Cardiac muscle cell (in vitro differentiated cells and primary cell): Measurements from ENCODE around the gene DHRSX. TPM values are rescaled to one million over a fixed set of nuclear protein-coding genes. Genes with fewer than 3 reads are reported as not detected.
"Not testable (repeated sequence)": the region's sequence is repeated elsewhere in the genome, so short reads cannot be mapped to it uniquely, and the experiment has no call there.

ENCODE experiments used
- DNase-seq, 2 donors: peaks; one replicate each; pipeline versions ENCODE4 v3.0.0 to v3.0.0-alpha.2; 2010 to 2017; ENCODE audit warnings: low read depth in 1 of 2, low spot score in 1 of 2
- H3K27ac ChIP-seq: fragments of 200-600 bp; sonication (generic); 2 replicates; pipeline ENCODE4 v1.5.1; 2016
- H3K27me3 ChIP-seq: fragments of 200-600 bp; sonication (generic); 2 replicates; pipeline ENCODE4 v1.6.0; 2016; ENCODE audit warnings: control low read depth
- H3K36me3 ChIP-seq: fragments of 200-600 bp; sonication (generic); 2 replicates; pipeline ENCODE4 v1.5.1; 2016; ENCODE audit warnings: control low read depth
- H3K4me1 ChIP-seq: fragments of 200-600 bp; sonication (generic); 2 replicates; pipeline ENCODE4 v1.8.1; 2017; ENCODE audit warnings: low read depth, mild to moderate bottlenecking, mixed run types
- H3K4me3 ChIP-seq: fragments of 200-600 bp; sonication (generic); 2 replicates; pipeline ENCODE4 v1.5.1; 2016; ENCODE audit warnings: mild to moderate bottlenecking
- H3K9me3 ChIP-seq: fragments of 200-600 bp; sonication (generic); 2 replicates; pipeline ENCODE4 v1.5.1; 2017; ENCODE audit warnings: low read depth, mild to moderate bottlenecking, control low read depth
- polyA plus RNA-seq: library from polyadenylated mRNA; unstranded; fragments of >200 nt; fragmentation: Nextera tagmentation; extraction: Ambion mirVana; gene quantifications from 2 replicates; pipeline ENCODE4 v1.2.1, GENCODE V29; 2016
- total RNA-seq: library from RNA; depleted of rRNA; stranded (reverse); fragments of >200 nt; gene quantifications from 2 replicates; pipeline ENCODE4 v1.2.3, GENCODE V29; 2016
- TF ChIP-seq, protein P1 (sequence below): IDR thresholded peaks from 2 replicates; pipeline ENCODE4 v1.5.1; 2012; ENCODE audit warnings: low read depth, mild to moderate bottlenecking, low read length

DHRSX gene
- total and polyA plus RNA-seq, 2 experiments from 2014 or later = 20.4 to 33.4 TPM

DNA sequence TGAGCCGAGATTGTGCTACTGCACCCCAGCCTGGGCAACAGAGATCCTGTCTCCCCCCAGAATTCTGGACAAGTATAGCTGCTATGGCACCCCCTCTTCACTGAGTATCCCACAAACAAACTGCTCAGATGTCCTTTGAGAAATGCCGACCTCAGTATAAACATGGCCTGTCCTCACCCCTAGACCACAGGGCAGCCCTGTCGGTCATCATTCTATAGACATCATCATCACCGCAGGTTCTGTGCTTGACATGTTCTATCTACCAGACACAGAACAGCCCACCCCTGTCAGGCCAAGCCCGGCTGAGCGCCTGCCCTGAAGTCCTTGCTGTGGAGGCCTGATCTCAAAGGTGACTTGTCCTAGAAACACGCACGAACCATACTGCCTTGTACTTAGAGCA, 232.9 kb downstream of the DHRSX start:
- Histone ChIP-seq H3K9me3 (no peaks in the 10 kb centered on the region), H3K27ac (peak overlapping the region; percentile 42), H3K4me1 (peaks cover 10% of the 10 kb centered on the region), H3K27me3 (no peaks in the 10 kb centered on the region), H3K4me3 (no peak overlapping the region), H3K36me3 (no peaks in the 10 kb centered on the region)
- TF ChIP-seq, protein P1, sequence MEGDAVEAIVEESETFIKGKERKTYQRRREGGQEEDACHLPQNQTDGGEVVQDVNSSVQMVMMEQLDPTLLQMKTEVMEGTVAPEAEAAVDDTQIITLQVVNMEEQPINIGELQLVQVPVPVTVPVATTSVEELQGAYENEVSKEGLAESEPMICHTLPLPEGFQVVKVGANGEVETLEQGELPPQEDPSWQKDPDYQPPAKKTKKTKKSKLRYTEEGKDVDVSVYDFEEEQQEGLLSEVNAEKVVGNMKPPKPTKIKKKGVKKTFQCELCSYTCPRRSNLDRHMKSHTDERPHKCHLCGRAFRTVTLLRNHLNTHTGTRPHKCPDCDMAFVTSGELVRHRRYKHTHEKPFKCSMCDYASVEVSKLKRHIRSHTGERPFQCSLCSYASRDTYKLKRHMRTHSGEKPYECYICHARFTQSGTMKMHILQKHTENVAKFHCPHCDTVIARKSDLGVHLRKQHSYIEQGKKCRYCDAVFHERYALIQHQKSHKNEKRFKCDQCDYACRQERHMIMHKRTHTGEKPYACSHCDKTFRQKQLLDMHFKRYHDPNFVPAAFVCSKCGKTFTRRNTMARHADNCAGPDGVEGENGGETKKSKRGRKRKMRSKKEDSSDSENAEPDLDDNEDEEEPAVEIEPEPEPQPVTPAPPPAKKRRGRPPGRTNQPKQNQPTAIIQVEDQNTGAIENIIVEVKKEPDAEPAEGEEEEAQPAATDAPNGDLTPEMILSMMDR = no peak
- DNase-seq = peak in 1 of 2 donors; percentile 49

DNA sequence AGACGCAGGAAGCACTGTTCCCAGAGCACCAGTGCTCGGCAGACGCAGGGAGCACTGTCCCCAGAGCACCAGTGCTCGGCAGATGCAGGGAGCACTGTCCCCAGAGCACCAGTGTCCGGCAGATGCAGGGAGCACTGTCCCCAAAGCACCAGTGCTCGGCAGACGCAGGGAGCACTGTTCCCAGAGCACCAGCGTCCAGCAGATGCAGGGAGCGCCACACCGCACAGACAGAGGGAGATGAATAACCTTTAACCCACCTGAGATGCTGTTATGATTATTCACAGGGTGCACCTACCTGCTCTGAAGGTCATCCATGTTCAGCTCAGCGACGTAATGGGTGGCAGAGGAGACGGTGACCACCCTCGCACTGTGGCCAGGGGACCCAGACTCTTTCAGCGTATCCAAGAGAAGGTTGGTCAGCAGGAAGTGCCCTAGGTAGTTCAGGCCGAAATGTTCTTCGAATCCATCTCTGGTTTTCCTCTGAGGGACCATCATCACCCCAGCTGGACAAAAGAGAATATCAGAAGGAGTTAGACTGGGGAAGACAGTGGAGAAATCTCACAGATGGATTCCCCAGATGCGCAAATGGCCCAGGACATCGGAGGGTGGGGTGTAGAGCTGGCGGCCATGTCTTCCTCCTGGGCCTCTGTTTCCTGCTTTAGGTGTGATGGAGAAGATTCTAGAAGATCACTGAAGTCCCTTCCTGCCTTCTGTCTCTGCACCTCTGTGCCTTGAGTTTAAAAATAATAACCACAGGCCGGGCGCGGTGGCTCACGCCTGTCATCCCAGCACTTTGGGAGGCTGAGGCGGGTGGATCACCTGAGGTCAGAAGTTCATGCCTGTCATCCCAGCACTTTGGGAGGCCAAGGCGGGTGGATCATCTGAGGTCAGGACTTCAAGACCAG, 234.1 kb downstream of the DHRSX start:
- Histone ChIP-seq H3K27me3 (no peaks in the 10 kb centered on the region), H3K4me3 (no peak overlapping the region), H3K36me3 (no peaks in the 10 kb centered on the region), H3K9me3 (no peaks in the 10 kb centered on the region), H3K4me1 (peaks cover 4% of the 10 kb centered on the region), H3K27ac (no peak overlapping the region)
- TF ChIP-seq, protein P1 = no peak
- DNase-seq = peak in 1 of 2 donors; percentile 22

DNA sequence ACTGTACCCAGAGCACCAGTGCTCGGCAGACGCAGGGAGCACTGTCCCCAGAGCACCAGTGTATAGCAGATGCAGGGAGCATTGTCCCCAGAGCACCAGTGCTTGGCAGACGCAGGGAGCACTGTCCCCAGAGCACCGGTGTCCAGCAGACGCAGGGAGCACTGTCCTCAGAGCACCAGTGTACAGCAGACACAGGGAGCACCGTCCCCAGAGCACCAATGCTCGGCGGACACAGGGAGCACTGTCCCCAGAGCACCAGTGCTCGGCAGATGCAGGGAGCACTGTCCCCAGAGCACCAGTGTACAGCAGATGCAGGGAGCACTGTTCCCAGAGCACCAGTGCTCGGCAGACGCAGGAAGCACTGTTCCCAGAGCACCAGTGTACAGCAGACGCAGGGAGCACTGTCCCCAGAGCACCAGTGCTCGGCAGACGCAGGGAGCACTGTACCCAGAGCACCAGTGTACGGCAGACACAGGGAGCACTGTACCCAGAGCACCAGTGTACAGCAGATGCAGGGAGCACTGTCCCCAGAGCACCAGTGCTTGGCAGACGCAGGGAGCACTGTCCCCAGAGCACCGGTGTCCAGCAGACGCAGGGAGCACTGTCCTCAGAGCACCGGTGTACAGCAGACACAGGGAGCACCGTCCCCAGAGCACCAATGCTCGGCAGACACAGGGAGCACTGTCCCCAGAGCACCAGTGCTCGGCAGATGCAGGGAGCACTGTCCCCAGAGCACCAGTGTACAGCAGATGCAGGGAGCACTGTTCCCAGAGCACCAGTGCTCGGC, 234.9 kb downstream of the DHRSX start:
- H3K27me3 ChIP-seq, H3K27ac ChIP-seq, H3K4me3 ChIP-seq, H3K36me3 ChIP-seq, H3K9me3 ChIP-seq, H3K4me1 ChIP-seq, DNase-seq: not testable (repeated sequence)

DNA sequence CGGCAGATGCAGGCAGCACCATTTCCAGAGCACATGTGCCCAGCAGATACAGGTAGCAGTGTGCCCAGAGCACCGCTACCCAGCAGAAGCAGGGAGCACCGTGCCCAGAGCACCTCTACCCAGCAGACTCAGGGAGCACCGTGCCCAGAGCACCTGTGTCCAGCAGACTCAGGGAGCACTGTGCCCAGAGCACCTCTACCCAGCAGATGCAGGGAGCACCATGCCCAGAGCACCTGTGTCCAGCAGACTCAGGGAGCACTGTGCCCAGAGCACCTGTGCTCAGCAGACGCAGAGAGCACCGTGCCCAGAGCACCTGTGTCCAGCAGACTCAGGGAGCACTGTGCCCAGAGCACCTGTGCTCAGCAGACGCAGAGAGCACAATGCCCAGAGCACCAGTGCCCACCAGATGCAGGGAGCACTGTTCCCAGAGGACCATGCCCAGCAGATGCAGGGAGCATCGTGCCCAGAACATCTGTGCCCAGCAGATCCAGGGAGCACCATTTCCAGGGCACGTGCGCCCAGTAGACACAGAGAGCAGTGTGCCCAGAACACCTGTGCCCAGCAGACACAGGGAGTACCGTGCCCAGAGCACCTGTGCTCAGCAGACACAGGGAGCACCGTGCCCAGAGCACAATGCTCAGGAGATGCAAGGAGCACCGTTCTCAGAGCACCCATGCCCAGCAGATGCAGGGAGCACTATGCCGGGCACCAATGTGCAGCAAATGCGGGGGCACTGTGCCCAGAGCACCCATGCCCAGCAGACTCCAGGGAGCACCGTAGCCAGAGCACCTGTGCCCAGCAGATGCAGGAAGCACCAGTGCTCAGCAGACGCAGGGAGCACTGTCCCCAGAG, 236.4 kb downstream of the DHRSX start:
- no peak for DNase-seq
- Histone ChIP-seq H3K36me3 (no peaks in the 10 kb centered on the region), H3K27ac (no peak overlapping the region), H3K9me3 (no peaks in the 10 kb centered on the region), H3K4me3 (no peak overlapping the region), H3K4me1 (peaks cover 4% of the 10 kb centered on the region), H3K27me3 (no peaks in the 10 kb centered on the region)
- TF ChIP-seq, protein P1 = no peak

DNA sequence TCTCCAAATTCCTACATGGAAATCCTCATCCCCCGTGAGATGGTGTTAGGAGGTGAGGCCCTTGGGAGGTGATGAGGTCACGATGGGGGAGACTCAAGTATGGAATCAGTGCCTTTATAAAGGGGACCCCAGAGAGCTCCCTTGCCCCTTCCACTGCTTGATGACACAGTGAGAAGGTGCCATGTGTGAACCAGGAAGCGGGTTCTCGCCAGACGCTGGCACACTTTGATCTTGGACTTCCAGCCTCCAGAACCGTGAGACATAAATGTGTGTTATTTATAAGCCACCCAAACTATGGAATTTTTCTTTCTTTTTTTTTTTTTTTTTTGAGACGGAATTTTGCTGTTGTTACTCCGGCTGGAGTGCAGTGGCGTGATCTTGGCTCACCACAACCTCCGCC, 237.6 kb downstream of the DHRSX start:
- Histone ChIP-seq H3K4me1 (peaks cover 1% of the 10 kb centered on the region), H3K9me3 (no peaks in the 10 kb centered on the region), H3K4me3 (no peak overlapping the region), H3K27ac (no peak overlapping the region), H3K36me3 (no peaks in the 10 kb centered on the region), H3K27me3 (no peaks in the 10 kb centered on the region)
- TF ChIP-seq, protein P1 = no peak
- no peak for DNase-seq
